Stimulated activated CD4-positive, alpha-beta T cell treated with anti-CD3 and anti-CD28 coated beads, Interleukin-1b, Interleukin-23, amount 100 ng/mL, for 48 hours (primary cell): ENCODE data around the gene KLRD1.
"Not testable (repeated sequence)": the region's sequence is repeated elsewhere in the genome, so short reads cannot be mapped to it uniquely, and the experiment has no call there.

Experiments
- DNase-seq: peaks from one replicate; pipeline ENCODE4 v3.0.0-alpha.2; 2020

The KLRD1 gene

DNA sequence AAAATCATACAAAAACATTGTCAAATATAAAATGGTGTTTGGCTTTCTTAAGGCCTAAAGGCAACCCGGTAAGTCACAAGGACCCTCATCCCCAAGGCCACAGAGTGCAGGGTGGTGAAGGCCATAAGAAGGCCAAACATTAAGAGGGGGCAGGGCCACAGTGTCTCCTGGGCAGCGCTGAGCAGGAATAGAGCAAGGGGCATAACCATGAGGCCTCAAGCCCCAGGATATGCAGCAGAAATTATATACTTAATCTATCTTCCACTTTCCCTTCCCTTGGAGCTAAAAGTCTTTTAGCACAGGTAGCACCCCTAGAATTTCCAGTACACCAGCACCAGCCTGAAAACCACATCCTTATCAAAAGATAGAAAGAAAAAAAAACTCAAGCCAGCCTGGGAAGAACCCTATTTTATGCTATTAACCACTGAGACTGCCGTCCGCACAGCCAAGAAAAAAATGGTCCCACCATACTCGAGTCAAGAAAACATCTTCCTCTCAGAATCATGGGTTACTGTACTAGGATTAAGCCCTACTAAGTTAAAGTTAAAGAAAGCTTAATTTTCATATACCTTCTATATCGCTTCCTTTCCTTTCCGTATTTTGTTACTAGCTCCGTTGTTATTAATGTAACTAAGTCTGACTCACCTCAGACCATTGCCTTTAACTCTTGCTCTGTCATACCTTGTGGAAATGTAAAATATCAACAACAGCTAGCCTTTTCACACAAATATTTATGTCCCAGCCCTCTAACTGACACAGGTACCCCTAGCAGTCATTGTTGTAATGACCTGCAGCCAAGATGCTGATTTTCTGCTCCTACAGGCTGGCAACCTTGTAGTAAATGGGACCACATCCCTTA, 62.1 kb downstream of the KLRD1 start:
- no peak for DNase-seq

DNA sequence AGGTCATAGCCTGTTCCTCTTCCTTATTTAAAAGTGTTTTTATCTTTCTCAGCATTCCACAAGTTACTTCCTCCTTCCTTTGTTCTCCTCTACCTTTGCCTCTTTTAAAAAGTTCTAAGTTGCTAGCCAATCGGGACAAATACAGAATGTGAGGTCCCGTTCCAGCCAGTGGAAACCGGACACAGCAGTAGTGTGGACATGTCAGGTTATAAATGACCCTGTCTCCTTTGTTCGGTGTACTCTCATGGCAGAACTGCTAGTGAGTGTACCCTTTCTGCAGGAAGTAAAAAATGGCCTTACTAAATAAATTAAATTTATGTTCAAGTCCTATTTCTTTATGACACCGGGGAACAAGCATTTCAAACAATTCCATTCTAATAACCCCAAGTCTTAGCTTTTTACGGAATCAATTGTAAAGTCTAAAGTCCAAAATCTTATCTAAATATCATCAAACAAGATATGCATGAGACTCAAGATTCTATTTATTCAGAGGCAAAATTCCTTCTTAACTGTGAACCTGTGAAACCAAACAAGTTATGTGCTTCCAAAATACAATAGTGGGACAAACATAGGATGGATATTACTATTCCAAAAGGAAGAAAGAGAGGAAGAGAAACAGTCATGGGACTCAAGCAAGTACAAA, 64.3 kb downstream of the KLRD1 start:
- not testable (repeated sequence) for DNase-seq

DNA sequence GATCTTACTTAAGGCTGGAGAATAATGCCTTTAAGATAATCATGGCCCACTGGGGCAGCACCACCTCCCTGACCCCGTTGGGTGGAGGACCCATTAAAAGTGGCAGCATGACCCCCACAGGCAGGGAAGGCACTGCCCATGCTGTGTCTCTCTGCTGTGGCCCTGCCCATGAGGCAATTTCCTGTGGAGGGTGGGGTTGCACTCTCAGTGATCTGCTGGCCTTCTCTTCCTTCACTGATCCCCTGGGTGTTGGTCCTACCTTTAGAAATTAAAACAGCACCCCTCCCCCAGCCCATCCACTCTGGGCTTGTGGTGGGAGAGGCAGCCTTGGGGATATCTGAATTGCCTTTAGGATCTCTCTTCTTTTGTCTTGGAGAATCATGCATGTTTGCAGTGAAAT, 64.9 kb downstream of the KLRD1 start:
- DNase-seq = no peak

DNA sequence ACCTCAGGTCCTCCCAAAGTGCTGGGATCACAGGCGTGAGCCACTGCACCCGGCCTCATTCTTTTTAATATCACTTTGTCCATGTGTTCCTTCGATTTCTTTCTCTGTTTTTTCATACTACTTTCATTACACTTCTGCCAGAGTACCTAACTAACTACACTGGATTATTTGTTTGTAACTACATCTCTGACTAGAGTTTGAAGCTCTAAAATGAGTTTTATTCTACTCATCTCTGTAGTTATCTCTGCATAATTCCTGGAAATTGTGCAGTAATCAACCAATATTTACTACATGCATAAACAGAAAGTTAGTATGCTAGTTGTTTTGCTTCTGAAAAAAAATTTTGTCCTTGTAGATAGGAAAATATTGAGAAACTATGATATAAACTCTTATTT, 67.0 kb downstream of the KLRD1 start:
- DNase-seq = no peak

DNA sequence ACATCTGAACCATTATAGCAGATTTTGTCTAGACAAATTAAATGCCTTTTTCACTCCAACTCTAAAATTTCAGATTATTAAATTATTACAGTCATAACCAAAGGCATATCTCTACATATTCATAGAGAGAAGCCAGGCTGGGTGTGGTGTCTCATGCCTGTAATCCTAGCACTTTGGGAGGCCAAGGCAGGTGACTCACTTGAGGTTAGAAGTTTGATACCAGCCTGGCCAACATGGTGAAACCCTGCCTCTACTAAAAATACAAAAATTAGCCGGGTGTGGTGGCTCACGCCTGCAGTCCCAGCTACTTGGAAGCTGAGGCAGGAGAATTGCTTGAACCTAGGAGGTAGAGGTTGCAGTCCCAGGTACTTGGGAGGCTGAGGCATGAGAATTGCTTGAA, 71.1 kb downstream of the KLRD1 start:
- not testable (repeated sequence) for DNase-seq
